IMR-90 (cell line): ENCODE results near the gene PTCHD4.

ENCODE experiments used
- CTCF ChIP-seq: conservative IDR thresholded peaks from 2 replicates; pipeline ENCODE4 v1.5.1; 2012; ENCODE audit warnings: mild to moderate bottlenecking, low read depth, low read length, improper control_type of control experiment
- POLR2A ChIP-seq: IDR thresholded peaks from 2 replicates; pipeline ENCODE4 v1.6.1; 2012; ENCODE audit warnings: mild to moderate bottlenecking, low read depth, low read length
- RAD21 ChIP-seq: IDR thresholded peaks from 2 replicates; pipeline ENCODE4 v1.6.1; 2012; ENCODE audit warnings: low read length, improper control_type of control experiment

- TF ChIP-seq RAD21 (no peak), CTCF (no peak), POLR2A (no peak)
Observed at GRCh38 chr6:48111575-48111974, 578 bp upstream of the PTCHD4 start.
